GM19438 (cell line): ENCODE results near the gene CCNA1.

ENCODE experiments used
- ATAC-seq: cut with Tn5 transposase; IDR thresholded peaks from one replicate; pipeline ENCODE4 v1.9.1; 2021; ENCODE audit warnings: low read depth; ENCODE audit not compliant: unreplicated experiment

The CCNA1 gene

DNA sequence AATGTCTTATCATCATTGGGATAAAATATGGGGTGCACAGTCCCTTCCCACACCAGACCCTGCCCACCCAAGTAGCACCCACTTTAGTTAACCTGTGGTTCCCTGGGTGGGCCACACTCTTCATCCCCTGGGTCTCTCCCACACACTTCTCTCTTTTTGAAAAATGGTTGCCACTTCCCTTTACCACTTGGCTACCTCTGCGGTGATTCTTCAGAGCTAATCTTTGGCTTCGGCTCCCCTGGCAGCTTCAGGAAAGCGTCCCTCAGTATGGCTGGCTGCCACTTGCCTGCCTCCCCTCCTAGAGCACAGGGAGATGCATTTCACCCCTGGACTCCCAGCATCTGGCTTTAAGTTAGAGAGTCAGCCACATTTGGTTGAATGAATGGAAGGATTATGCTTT, 18.2 kb downstream of the CCNA1 start:
- no peak for ATAC-seq

DNA sequence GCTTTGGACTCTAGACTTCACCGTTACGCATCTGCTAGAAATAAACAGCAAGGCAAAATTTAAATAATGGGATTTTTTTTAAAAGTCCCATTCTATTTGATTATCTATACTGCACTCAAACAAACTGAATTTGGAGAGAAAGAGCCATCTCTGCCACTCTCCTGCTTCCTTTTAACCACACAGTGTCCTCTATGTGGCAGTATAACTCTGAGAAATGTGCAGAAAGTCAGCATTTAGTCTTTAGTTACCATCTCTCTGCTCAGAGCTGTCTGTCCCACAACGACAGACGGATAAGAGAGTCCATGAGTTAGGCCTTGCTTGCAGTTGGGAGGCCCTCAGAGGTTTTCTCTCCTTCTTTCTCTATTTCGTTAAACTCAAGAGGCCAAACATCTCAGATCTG, 21.2 kb downstream of the CCNA1 start:
- ATAC-seq = no peak

DNA sequence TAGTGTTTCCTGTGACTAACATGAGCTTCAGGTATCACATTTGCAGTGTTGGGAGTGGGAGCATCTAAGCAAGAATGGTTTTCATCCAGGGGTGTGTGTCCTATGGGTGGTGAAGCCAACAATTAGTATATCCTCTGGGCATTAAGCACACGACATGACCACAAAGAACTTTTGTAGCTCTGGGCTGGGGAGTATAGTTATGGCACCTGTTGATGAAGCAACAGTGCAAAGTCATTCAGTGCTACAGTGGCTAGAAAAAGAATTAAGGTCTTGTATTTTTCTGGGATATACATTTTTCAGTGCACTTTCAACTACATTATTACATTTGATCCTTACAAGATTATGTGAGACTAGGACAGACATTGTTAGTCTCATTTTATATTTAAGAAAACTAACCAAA, 21.8 kb downstream of the CCNA1 start:
- ATAC-seq = no peak

DNA sequence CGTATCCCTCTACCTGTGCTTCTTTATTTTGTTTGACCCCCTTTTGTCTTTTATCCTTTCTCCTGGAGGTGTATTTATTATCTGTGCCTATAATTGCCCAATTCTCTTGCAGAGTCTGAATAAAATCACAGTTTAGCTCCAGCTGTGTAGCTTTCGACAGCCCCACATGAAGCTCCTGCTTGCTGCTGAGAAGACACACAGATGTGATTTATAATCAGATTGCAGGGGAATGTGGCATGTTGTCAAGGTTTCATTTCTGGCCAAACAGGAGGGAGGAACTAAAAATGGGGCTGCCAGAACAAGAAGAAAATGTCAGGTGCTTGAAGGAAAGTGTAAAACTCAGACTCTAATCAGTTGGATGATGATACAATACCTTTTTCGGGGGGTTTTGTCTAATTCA, 22.7 kb downstream of the CCNA1 start:
- ATAC-seq = no peak

DNA sequence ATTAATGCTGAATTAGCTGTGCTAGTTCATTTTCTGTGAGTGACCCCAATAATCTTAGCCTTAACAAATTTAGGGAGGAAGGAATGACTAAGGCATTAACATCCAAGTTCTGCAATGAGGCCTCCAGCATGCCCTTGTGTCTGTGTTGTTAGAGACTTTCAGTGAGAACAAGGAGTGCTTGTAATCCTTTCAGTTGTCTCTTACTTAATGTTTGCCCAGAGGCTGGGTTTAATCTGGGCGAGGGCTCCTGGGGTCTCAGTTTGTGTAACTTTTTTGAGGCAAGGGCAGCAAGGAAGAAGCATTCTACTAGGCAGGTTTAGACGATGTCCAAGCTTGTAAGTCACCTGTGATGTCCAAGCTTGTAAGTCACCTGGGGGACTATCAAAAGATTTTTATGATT, 24.3 kb downstream of the CCNA1 start:
- no peak for ATAC-seq

DNA sequence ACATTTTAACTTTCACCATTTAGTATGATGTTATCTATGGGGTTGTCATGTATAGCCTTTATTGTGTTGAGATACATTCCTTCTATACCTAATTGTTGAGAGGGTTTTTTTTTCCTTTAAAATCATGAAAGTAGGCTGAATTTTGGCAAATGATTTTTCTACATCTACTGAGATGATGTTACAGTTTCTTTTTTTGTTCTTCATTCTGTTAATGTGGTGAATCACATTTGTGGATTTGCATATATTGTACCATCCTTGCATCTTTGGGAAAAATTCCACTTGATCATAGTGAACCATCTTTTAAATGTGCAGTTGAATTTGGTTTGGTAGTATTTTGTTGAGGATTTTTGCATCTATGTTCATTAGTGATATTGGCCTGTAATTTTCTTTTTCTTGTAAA, 29.2 kb downstream of the CCNA1 start:
- ATAC-seq = no peak

DNA sequence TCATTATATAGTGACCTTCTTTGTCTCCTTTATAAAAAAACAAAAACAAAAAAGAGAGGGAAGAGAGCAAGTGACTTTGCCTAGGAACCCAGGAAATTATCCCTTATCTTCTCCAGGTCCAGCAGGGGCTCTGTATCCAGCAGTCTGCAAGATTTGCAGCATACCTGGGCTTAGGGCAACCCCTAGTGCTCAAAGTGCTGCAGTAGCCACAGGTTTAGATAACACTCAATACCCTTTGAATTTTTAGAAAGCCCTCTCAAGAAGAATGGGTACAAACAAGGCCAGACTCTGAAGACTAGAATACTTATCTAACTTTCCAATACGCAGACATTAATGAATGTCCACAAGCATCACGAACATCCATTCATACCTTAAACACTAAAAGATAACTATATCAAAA, 43.2 kb downstream of the CCNA1 start:
- no peak for ATAC-seq

DNA sequence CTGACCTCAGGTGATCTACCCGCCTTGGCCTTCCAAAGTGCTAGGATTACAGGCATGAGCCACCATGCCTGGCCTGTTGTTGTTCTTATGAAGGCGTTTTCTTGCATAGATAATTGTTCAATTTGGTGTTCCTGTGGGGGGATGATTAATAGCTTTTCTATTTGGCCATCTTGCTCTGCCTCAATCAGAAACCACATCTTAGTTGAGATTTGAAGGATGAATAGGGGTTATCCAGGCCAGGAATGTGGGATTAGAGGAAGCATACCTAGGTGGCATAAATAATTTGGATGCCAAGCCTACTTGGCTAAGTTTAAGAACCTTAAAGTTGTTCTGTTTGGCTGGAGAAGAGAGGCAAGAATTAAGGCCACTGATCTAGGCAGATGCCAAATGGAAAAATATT, 44.4 kb downstream of the CCNA1 start:
- ATAC-seq = no peak

DNA sequence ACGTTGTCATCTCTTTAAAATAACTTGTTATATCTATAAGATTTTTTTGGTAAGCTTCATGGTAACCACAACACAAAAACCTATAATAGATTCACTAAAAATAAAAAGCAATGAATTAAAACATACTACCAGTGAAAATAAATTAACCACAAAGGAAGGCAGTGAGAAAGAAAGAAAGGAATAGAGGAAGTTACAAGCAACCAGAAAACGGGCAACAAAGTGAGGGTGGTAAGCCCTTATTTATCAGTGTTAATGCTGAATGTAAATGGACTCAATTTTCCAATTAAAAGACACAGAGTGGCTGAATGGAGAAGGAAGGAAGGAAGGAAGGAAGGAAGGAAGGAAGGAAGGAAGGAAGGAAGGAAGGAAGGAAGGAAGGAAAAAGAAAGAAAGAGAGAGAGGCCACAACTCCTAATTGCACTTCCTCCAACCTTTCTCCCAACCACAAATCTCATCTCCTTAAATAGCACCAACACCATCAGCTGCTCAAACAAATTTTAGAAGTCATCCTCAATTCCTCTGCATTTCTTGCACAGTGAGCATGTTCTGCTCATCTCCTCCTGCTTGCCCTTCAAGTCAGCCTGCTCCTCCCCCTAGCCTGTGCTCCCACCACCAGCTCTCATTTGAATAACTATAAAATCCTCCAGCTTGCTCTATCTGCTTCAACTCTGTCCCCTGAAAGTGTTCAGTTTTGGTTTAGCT, 48.6 kb downstream of the CCNA1 start:
- no peak for ATAC-seq

DNA sequence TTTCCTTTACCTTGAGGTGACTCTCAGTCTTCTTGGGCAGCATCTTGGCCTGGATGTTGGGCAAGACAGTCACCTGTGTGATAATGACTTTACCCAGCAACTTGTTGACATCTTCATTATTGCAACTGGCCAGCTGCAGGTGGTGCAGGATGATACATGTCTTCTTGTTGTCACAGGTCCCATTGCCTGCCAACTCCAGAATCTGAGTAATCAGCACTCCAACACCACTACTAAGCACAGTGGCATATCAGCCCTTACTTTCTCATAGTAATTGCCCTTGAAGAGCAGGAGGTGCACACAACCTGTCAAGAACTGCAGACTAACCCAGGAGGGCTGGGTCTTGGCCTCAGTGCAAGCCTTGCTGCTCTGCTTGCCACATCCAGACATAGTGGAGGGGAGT, 57.8 kb downstream of the CCNA1 start:
- ATAC-seq = no peak
